Measurements from ENCODE around the gene SMC4.

Gene SMC4

GRCh38 chr3:160478338-160478737, 78.9 kb downstream of the SMC4 start:
- H3K4me3 ChIP-seq (ENCODE audit: low read length): no peak overlapping the region
- H3K9me3 ChIP-seq (ENCODE audit: low read length): no peaks in the 10 kb centered on the region
- H2AFZ ChIP-seq (ENCODE audit: low read depth, low read length): no peak overlapping the region
- H3K27me3 ChIP-seq (ENCODE audit: insufficient read depth, low read length): no peaks in the 10 kb centered on the region
- no peaks in the 10 kb centered on the region for H3K4me1 ChIP-seq (ENCODE audit: insufficient read depth, low read length)
- H3K36me3 ChIP-seq (ENCODE audit: insufficient read depth, low read length): no peaks in the 10 kb centered on the region

- no peaks in the 10 kb centered on the region for H3K27me3 ChIP-seq (ENCODE audit: insufficient read depth, low read length)
- H3K4me1 ChIP-seq (ENCODE audit: insufficient read depth, low read length): no peaks in the 10 kb centered on the region
- H3K9me3 ChIP-seq (ENCODE audit: low read length): no peaks in the 10 kb centered on the region
- H3K4me3 ChIP-seq (ENCODE audit: low read length): no peak overlapping the region
- H3K36me3 ChIP-seq (ENCODE audit: insufficient read depth, low read length): no peaks in the 10 kb centered on the region
- no peak overlapping the region for H2AFZ ChIP-seq (ENCODE audit: low read depth, low read length)
Observed at GRCh38 chr3:160479376-160479775, 79.9 kb downstream of the SMC4 start.

DNA sequence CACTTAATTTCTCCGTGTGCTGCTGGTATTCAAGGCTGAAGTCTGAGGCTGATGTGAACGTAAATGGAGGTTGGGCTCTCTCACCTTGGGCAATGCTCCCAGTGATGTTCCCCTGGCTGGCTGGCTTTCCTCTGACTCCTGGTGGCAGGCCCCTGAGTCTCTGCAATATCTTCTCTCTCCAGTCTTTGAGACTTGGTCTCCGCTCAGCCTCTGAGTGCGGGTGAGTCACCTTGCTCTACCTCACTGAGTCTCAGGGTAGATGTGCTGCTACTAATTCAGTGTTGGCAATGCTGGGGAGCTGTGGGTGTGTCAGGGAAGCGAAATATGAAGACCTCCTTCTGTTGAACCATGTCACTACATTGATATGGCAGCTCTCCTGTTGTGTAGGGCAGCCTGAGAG, 81.5 kb downstream of the SMC4 start:
- Histone ChIP-seq H3K4me1 (ENCODE audit: insufficient read depth, low read length) (no peaks in the 10 kb centered on the region), H3K9me3 (ENCODE audit: low read length) (no peaks in the 10 kb centered on the region), H3K36me3 (ENCODE audit: insufficient read depth, low read length) (no peaks in the 10 kb centered on the region), H3K4me3 (ENCODE audit: low read length) (no peak overlapping the region), H3K27me3 (ENCODE audit: insufficient read depth, low read length) (no peaks in the 10 kb centered on the region), H2AFZ (ENCODE audit: low read depth, low read length) (no peak overlapping the region)

- Histone ChIP-seq H3K36me3 (ENCODE audit: insufficient read depth, low read length) (no peaks in the 10 kb centered on the region), H2AFZ (ENCODE audit: low read depth, low read length) (no peak overlapping the region), H3K4me3 (ENCODE audit: low read length) (no peak overlapping the region), H3K9me3 (ENCODE audit: low read length) (no peaks in the 10 kb centered on the region), H3K27me3 (ENCODE audit: insufficient read depth, low read length) (no peaks in the 10 kb centered on the region), H3K4me1 (ENCODE audit: insufficient read depth, low read length) (no peaks in the 10 kb centered on the region)
Observed at GRCh38 chr3:160481856-160482255, 82.4 kb downstream of the SMC4 start.

- no peaks in the 10 kb centered on the region for H3K4me1 ChIP-seq (ENCODE audit: insufficient read depth, low read length)
- no peak overlapping the region for H2AFZ ChIP-seq (ENCODE audit: low read depth, low read length)
- H3K4me3 ChIP-seq (ENCODE audit: low read length): no peak overlapping the region
- H3K27me3 ChIP-seq (ENCODE audit: insufficient read depth, low read length): no peaks in the 10 kb centered on the region
- H3K9me3 ChIP-seq (ENCODE audit: low read length): no peaks in the 10 kb centered on the region
- no peaks in the 10 kb centered on the region for H3K36me3 ChIP-seq (ENCODE audit: insufficient read depth, low read length)
Observed at GRCh38 chr3:160482796-160483195, 83.3 kb downstream of the SMC4 start.

Measured in neuron (in vitro differentiated cells).